Kidney (tissue), 14 donors: ENCODE results near the gene YAF2. TPM values are rescaled to one million over a fixed set of nuclear protein-coding genes. Genes with fewer than 3 reads are reported as not detected.
A peak's percentile ranks its signal among the peaks of the same experiment; 100 is the strongest.

Source experiments
- DNase-seq, 5 donors: peaks; one replicate each; pipeline ENCODE4 v3.0.0-alpha.2; 2013 to 2020
- FAIRE-seq: peaks from 2 replicates; lab custom pipeline; 2012; peaks lifted over from hg19 to GRCh38; lab: Jason Lieb, UNC
- H3K27ac ChIP-seq, 2 donors: one replicate each; pipeline ENCODE4 v1.7.0; 2013; ENCODE audit warnings: low read depth in 2 of 2, low read length in 2 of 2, inconsistent platforms in 1 of 2
- H3K27me3 ChIP-seq: one replicate; pipeline ENCODE4 v1.7.1; 2013; ENCODE audit warnings: low read length, inconsistent platforms; ENCODE audit not compliant: control insufficient read depth, insufficient read depth
- H3K36me3 ChIP-seq, 3 donors: one replicate each; pipeline versions ENCODE4 v1.7.0 to v1.7.1; 2013; ENCODE audit warnings: low read length in 3 of 3, control low read depth in 1 of 3, inconsistent platforms in 1 of 3; ENCODE audit not compliant: insufficient read depth in 3 of 3, control insufficient read depth in 2 of 3
- H3K4me1 ChIP-seq, 3 donors: one replicate each; pipeline versions ENCODE4 v1.7.0 to v1.7.1; 2013; ENCODE audit warnings: low read length in 3 of 3, inconsistent platforms in 1 of 3, low read depth in 1 of 3; ENCODE audit not compliant: control insufficient read depth in 2 of 3, insufficient read depth in 2 of 3
- H3K4me3 ChIP-seq, 3 donors: one replicate each; pipeline versions ENCODE4 v1.7.0 to v1.8.1; 2013; ENCODE audit warnings: low read length in 3 of 3, control low read depth in 1 of 3, inconsistent platforms in 1 of 3
- H3K9ac ChIP-seq, 3 donors: one replicate each; pipeline versions ENCODE4 v1.7.0 to v1.7.1; 2013; ENCODE audit warnings: low read length in 3 of 3, control low read depth in 1 of 3, inconsistent platforms in 1 of 3
- H3K9me3 ChIP-seq, 3 donors: one replicate each; pipeline versions ENCODE4 v1.7.0 to v1.7.1; 2013; ENCODE audit warnings: low read length in 3 of 3, control low read depth in 1 of 3, inconsistent platforms in 1 of 3; ENCODE audit not compliant: control insufficient read depth in 2 of 3, insufficient read depth in 1 of 3
- CTCF ChIP-seq: IDR thresholded peaks from 3 replicates; pipeline ENCODE4 v1.5.1; 2012; ENCODE audit warnings: mild to moderate bottlenecking, moderate library complexity, borderline replicate concordance; ENCODE audit not compliant: insufficient read depth; ENCODE audit errors: extremely low read depth
- intact Hi-C: fragments of 100-400 bp; cut with DNase I; formaldehyde crosslinking; loops from one replicate; pipeline ENCODE4 v1.11.1; 2022
- polyA plus RNA-seq: library from polyadenylated mRNA; stranded (reverse); fragments of 350-450 nt; fragmentation: Illumina TruSeq; extraction: RNeasy Lipid Tissue Mini Kit (QIAGEN cat#74804); gene quantifications from one replicate; pipeline ENCODE4 v1.2.3, GENCODE V29; 2014; ENCODE audit warnings: low read depth, low replicate concordance; ENCODE audit not compliant: insufficient read depth
- total RNA-seq: library from RNA; stranded (reverse); fragmentation: NEBNext Ultra II Directional; extraction: Animal tissue kit (Norgen Biotek cat#: 25700); gene quantifications from one replicate; pipeline ENCODE4 v1.2.1, GENCODE V29; 2021
- donor health status: control.
- donor health status: control.
- donor health status: control.
- donor health status: control.
- donor health status: control.
- donor health status: DM: yes; HTN: yes; CAD: no.
- donor health status: Normal renal cell carcinoma (clear cell type).

Gene YAF2
- total and polyA plus RNA-seq, 2 donors from 2014 or later = 15.0 to 32.0 TPM

GRCh38 chr12:42240131-42240750 is 2.2 kb upstream of the YAF2 start:
- FAIRE-seq = no peak
- DNase-seq = no peak

GRCh38 chr12:42237853-42238239 is 202 bp downstream of the YAF2 start:
- Histone ChIP-seq H3K9me3 (no peaks in the 10 kb centered on the region), H3K4me1 (peaks cover 0 to 14% (median 6%) of the 10 kb centered on the region in 3 donors), H3K36me3 (no peaks in the 10 kb centered on the region), H3K9ac (no peak overlapping the region), H3K27ac (peak overlapping the region; percentile 71 to 86), H3K27me3 (no peaks in the 10 kb centered on the region), H3K4me3 (peak overlapping the region in 2 of 3 donors; percentile 19 to 46)
- intact Hi-C loops = no loop called here
- no peak for TF ChIP-seq CTCF
- no peak for DNase-seq
- FAIRE-seq = no peak

More at GRCh38 chr12:42240131-42240750, 2.2 kb upstream of the YAF2 start:
- H3K4me1 ChIP-seq = peaks cover 0 to 7% (median 6%) of the 10 kb centered on the region in 3 donors
- H3K27me3 ChIP-seq = no peaks in the 10 kb centered on the region
- H3K36me3 ChIP-seq = no peaks in the 10 kb centered on the region
- H3K27ac ChIP-seq = no peak overlapping the region
- no peak overlapping the region for H3K9ac ChIP-seq
- TF ChIP-seq CTCF = no peak
- intact Hi-C loops = no loop called here
- no peak overlapping the region for H3K4me3 ChIP-seq
- H3K9me3 ChIP-seq = no peaks in the 10 kb centered on the region

- peaks cover 0 to 14% (median 6%) of the 10 kb centered on the region in 3 donors for H3K4me1 ChIP-seq
- peak overlapping the region; percentile 63 to 82 (median 77) for H3K9ac ChIP-seq
- no peaks in the 10 kb centered on the region for H3K27me3 ChIP-seq
- no peak for FAIRE-seq
- peak; percentile 86 to 94 (median 90) for DNase-seq
- intact Hi-C loops = no loop called here
- no peak for TF ChIP-seq CTCF
- peak overlapping the region; percentile 75 to 86 (median 75) for H3K4me3 ChIP-seq
- no peaks in the 10 kb centered on the region for H3K36me3 ChIP-seq
- no peaks in the 10 kb centered on the region for H3K9me3 ChIP-seq
- H3K27ac ChIP-seq = peak overlapping the region; percentile 73 to 79
Measured at GRCh38 chr12:42237052-42237852, 796 bp downstream of the YAF2 start.
